ENCODE results near the gene ANKLE2.

Gene ANKLE2

GRCh38 chr12:132686825-132687210 is 74.8 kb downstream of the ANKLE2 start:
- DNase-seq, result no peak

GRCh38 chr12:132685400-132685799 is 76.2 kb downstream of the ANKLE2 start:
- no peak for DNase-seq

- DNase-seq, result no peak
Observed at GRCh38 chr12:132677492-132677891, 84.1 kb downstream of the ANKLE2 start.

GRCh38 chr12:132675757-132676432 is 85.7 kb downstream of the ANKLE2 start:
- no peak for DNase-seq

Measured in hematopoietic multipotent progenitor cell treated with erythropoietin and hydrocortisone succinate and interleukin-3 and kit ligand, for 4 days (in vitro differentiated cells).